22Rv1 (cell line): ENCODE results near the gene TMEM200C.
A peak's percentile ranks its signal among the peaks of the same experiment; 100 is the strongest.

Experiments
- H3K27ac ChIP-seq: fragments of 450-650 bp; 2 replicates; pipeline ENCODE4 v1.5.1; 2017
- CTCF ChIP-seq: fragments of 450-650 bp; IDR thresholded peaks from 2 replicates; pipeline ENCODE4 v1.5.1; 2017; ENCODE audit warnings: mild to moderate bottlenecking
- ZFX ChIP-seq: fragments of 450-650 bp; IDR thresholded peaks from 2 replicates; pipeline ENCODE4 v1.6.1; 2017; ENCODE audit warnings: antibody characterized with exemption, borderline replicate concordance

TMEM200C gene

GRCh38 chr18:5893956-5894610 lies 1.2 kb downstream of the TMEM200C start:
- H3K27ac ChIP-seq, result no peak overlapping the region
- TF ChIP-seq ZFX (no peak), CTCF (no peak)

- no peak overlapping the region for H3K27ac ChIP-seq
- no peak for TF ChIP-seq ZFX
- no peak for TF ChIP-seq CTCF
Measured at GRCh38 chr18:5892823-5893431, 2.4 kb downstream of the TMEM200C start.

- no peak overlapping the region for H3K27ac ChIP-seq
- TF ChIP-seq CTCF (no peak), ZFX (no peak)
Measured at GRCh38 chr18:5891854-5892215, 3.5 kb downstream of the TMEM200C start.

GRCh38 chr18:5891184-5891853 lies 4.0 kb downstream of the TMEM200C start:
- TF ChIP-seq CTCF, result no peak
- no peak for TF ChIP-seq ZFX

GRCh38 chr18:5890331-5891183 lies 4.8 kb downstream of the TMEM200C start:
- H3K27ac ChIP-seq, result no peak overlapping the region
- TF ChIP-seq ZFX (no peak), CTCF (peak; percentile 70)

More at GRCh38 chr18:5891184-5891853, 4.0 kb downstream of the TMEM200C start:
- no peak overlapping the region for H3K27ac ChIP-seq

GRCh38 chr18:5885361-5885760 lies 10.0 kb downstream of the TMEM200C start:
- no peak overlapping the region for H3K27ac ChIP-seq
- TF ChIP-seq ZFX (no peak), CTCF (no peak)
